Measurements from ENCODE around the gene CYP24A1. TPM values are rescaled to one million over a fixed set of nuclear protein-coding genes. Genes with fewer than 3 reads are reported as not detected.

The CYP24A1 gene
- total RNA-seq, 1 donor: not detected

GRCh38 chr20:54174457-54175175, 830 bp upstream of the CYP24A1 start:
- no peak overlapping the region for H3K4me2 ChIP-seq (ENCODE audit: insufficient read depth, low read length)

GRCh38 chr20:54172856-54173652, 732 bp downstream of the CYP24A1 start:
- peaks cover 63% of the 10 kb centered on the region for H3K27me3 ChIP-seq (ENCODE audit: insufficient read depth, low read length)
- no peak overlapping the region for H3K27ac ChIP-seq (ENCODE audit: low read depth, low read length)
- DNase-seq (ENCODE audit: insufficient read length, low spot score, missing footprints): no peak
- no peaks in the 10 kb centered on the region for H4K20me1 ChIP-seq (ENCODE audit: insufficient read depth, low read length)
- no peaks in the 10 kb centered on the region for H3K36me3 ChIP-seq (ENCODE audit: insufficient read depth, low read length)
- no peak for TF ChIP-seq CTCF (IDR thresholded peaks at IDR 0.05; ENCODE audit: extremely low read depth, low read depth, low read length)
- no peaks in the 10 kb centered on the region for H3K79me2 ChIP-seq (ENCODE audit: insufficient read depth, low read length)
- H2AFZ ChIP-seq (ENCODE audit: low read length): no peak overlapping the region
- no peaks in the 10 kb centered on the region for H3K9me3 ChIP-seq (ENCODE audit: low read depth, low read length)
- no peak overlapping the region for H3K4me2 ChIP-seq (ENCODE audit: insufficient read depth, low read length)
- peaks cover 8% of the 10 kb centered on the region for H3K4me1 ChIP-seq (ENCODE audit: insufficient read depth, low read length)
- no peak overlapping the region for H3K4me3 ChIP-seq (ENCODE audit: insufficient read depth, low read length)

More at GRCh38 chr20:54174457-54175175, 830 bp upstream of the CYP24A1 start:
- peaks cover 57% of the 10 kb centered on the region for H3K27me3 ChIP-seq (ENCODE audit: insufficient read depth, low read length)
- H3K79me2 ChIP-seq (ENCODE audit: insufficient read depth, low read length): no peaks in the 10 kb centered on the region
- H3K9me3 ChIP-seq (ENCODE audit: low read depth, low read length): no peaks in the 10 kb centered on the region
- H3K36me3 ChIP-seq (ENCODE audit: insufficient read depth, low read length): no peaks in the 10 kb centered on the region
- no peak overlapping the region for H2AFZ ChIP-seq (ENCODE audit: low read length)
- H3K4me1 ChIP-seq (ENCODE audit: insufficient read depth, low read length): peaks cover 4% of the 10 kb centered on the region
- no peak for TF ChIP-seq CTCF (IDR thresholded peaks at IDR 0.05; ENCODE audit: extremely low read depth, low read depth, low read length)
- H4K20me1 ChIP-seq (ENCODE audit: insufficient read depth, low read length): no peaks in the 10 kb centered on the region
- no peak overlapping the region for H3K27ac ChIP-seq (ENCODE audit: low read depth, low read length)
- H3K4me3 ChIP-seq (ENCODE audit: insufficient read depth, low read length): no peak overlapping the region
- DNase-seq (ENCODE audit: insufficient read length, low spot score, missing footprints): no peak

GRCh38 chr20:54172532-54172855, 1.3 kb downstream of the CYP24A1 start:
- Histone ChIP-seq H3K79me2 (ENCODE audit: insufficient read depth, low read length) (no peaks in the 10 kb centered on the region), H4K20me1 (ENCODE audit: insufficient read depth, low read length) (no peaks in the 10 kb centered on the region), H3K9me3 (ENCODE audit: low read depth, low read length) (no peaks in the 10 kb centered on the region), H2AFZ (ENCODE audit: low read length) (no peak overlapping the region), H3K4me3 (ENCODE audit: insufficient read depth, low read length) (no peak overlapping the region), H3K27ac (ENCODE audit: low read depth, low read length) (no peak overlapping the region), H3K4me1 (ENCODE audit: insufficient read depth, low read length) (peaks cover 8% of the 10 kb centered on the region), H3K4me2 (ENCODE audit: insufficient read depth, low read length) (no peak overlapping the region), H3K27me3 (ENCODE audit: insufficient read depth, low read length) (peaks cover 67% of the 10 kb centered on the region), H3K36me3 (ENCODE audit: insufficient read depth, low read length) (no peaks in the 10 kb centered on the region)
- DNase-seq (ENCODE audit: insufficient read length, low spot score, missing footprints): no peak
- TF ChIP-seq CTCF (IDR thresholded peaks at IDR 0.05; ENCODE audit: extremely low read depth, low read depth, low read length): no peak

- Histone ChIP-seq H3K4me3 (ENCODE audit: insufficient read depth, low read length) (no peak overlapping the region), H2AFZ (ENCODE audit: low read length) (no peak overlapping the region), H3K4me1 (ENCODE audit: insufficient read depth, low read length) (peaks cover 8% of the 10 kb centered on the region), H3K4me2 (ENCODE audit: insufficient read depth, low read length) (no peak overlapping the region), H4K20me1 (ENCODE audit: insufficient read depth, low read length) (no peaks in the 10 kb centered on the region), H3K36me3 (ENCODE audit: insufficient read depth, low read length) (no peaks in the 10 kb centered on the region), H3K27me3 (ENCODE audit: insufficient read depth, low read length) (peaks cover 73% of the 10 kb centered on the region), H3K9me3 (ENCODE audit: low read depth, low read length) (no peaks in the 10 kb centered on the region), H3K79me2 (ENCODE audit: insufficient read depth, low read length) (no peaks in the 10 kb centered on the region), H3K27ac (ENCODE audit: low read depth, low read length) (no peak overlapping the region)
- DNase-seq (ENCODE audit: insufficient read length, low spot score, missing footprints): no peak
- TF ChIP-seq CTCF (IDR thresholded peaks at IDR 0.05; ENCODE audit: extremely low read depth, low read depth, low read length): no peak
These were observed 2.8 kb downstream of the CYP24A1 start for GRCh38 chr20:54170963-54171362.
